Spinal cord (tissue), 10 donors: Measurements from ENCODE around the gene SCARB2. TPM values are rescaled to one million over a fixed set of nuclear protein-coding genes. Genes with fewer than 3 reads are reported as not detected.

Experiments
- DNase-seq, 6 donors: peaks; one replicate each; pipeline versions ENCODE4 v3.0.0 to v3.0.0-alpha.2; 2013 to 2015; ENCODE audit warnings: low spot score in 6 of 6, low read depth in 4 of 6
- H3K27ac ChIP-seq: one replicate; pipeline ENCODE4 v1.5.1; 2013; ENCODE audit warnings: low read depth, low read length, control low read depth
- H3K27me3 ChIP-seq: one replicate; pipeline ENCODE4 v1.6.1; 2013; ENCODE audit warnings: low read length; ENCODE audit not compliant: control insufficient read depth, insufficient read depth
- H3K36me3 ChIP-seq: one replicate; pipeline ENCODE4 v1.6.1; 2013; ENCODE audit warnings: low read length; ENCODE audit not compliant: control insufficient read depth, insufficient read depth
- H3K4me1 ChIP-seq: one replicate; pipeline ENCODE4 v1.6.1; 2013; ENCODE audit warnings: low read length; ENCODE audit not compliant: control insufficient read depth, insufficient read depth
- H3K4me3 ChIP-seq: one replicate; pipeline ENCODE4 v1.5.1; 2013; ENCODE audit warnings: low read depth, low read length, control low read depth
- H3K9me3 ChIP-seq: one replicate; pipeline ENCODE4 v1.6.1; 2013; ENCODE audit warnings: low read length; ENCODE audit not compliant: control insufficient read depth, insufficient read depth
- WGBS: methylation state at CpG from one replicate; pipeline ENCODE4 v1.1.5; 2013; ENCODE audit warnings: missing lambda C conversion rate; ENCODE audit not compliant: insufficient coverage; 5-methylcytosine and 5-hydroxymethylcytosine counted together
- polyA plus RNA-seq, 2 donors: library from polyadenylated mRNA; unstranded; fragments of 120-200 nt; gene quantifications; one replicate each; pipeline ENCODE4 v1.2.1, GENCODE V29; 2013; ENCODE audit not compliant: insufficient read length in 2 of 2
- total RNA-seq, 2 donors: library from RNA; depleted of rRNA in 1 of 2; stranded (reverse); fragments of 120-200 nt in 1 of 2; fragments of >200 nt in 1 of 2; gene quantifications; one replicate each; pipeline versions ENCODE4 v1.2.3 to v1.2.4, GENCODE V29; 2013 to 2014
- donor health status: healthy.

The SCARB2 gene
- total and polyA plus RNA-seq, 4 donors = 191 to 326 (median 230) TPM

DNA sequence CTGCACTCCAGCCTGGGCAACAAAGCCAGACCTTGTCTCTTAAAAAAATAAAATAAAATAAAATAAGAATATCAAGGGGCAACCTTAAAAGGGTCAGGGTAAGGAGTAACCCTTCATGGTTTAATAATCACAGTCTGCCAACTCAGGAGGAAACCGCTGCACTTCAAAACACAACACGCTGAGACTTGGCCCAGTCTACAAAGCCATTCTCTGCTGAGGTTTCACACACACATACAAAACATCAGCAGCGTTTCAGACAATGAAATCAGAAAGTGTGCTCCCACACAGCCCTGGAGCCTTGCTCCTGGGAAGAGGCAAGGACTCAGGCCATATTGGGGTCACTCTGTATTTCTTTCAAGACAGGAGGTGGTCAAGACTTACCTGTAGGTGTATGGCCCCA, 18.3 kb downstream of the SCARB2 start:
- H3K4me3 ChIP-seq = no peak overlapping the region
- no peak overlapping the region for H3K27ac ChIP-seq
- 66% methylated on average over 2 of the region's 3 CpGs for WGBS
- DNase-seq = peak in 1 of 6 donors; percentile 38
- peaks cover 29% of the 10 kb centered on the region for H3K36me3 ChIP-seq
- H3K4me1 ChIP-seq = peaks cover 33% of the 10 kb centered on the region
- no peaks in the 10 kb centered on the region for H3K27me3 ChIP-seq
- H3K9me3 ChIP-seq = no peaks in the 10 kb centered on the region

DNA sequence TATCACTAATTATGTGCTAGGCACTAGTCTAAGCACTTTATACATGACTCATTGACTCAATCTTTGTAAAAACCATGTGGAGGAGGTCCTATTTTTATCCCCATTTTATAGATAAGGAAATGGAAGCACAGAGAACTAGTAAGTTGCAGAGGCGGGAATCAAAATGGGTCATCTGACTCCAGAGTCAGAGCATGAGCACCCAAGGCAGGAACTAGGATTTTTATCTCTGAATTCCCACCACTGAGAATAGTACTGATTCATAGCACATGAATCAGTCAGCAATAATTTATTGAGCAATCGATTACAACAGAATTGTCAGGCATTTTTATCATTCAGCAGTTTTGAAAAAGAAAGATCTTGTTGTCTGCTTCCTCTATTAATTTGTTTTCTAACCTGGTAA, 19.3 kb downstream of the SCARB2 start:
- H3K36me3 ChIP-seq = peaks cover 37% of the 10 kb centered on the region
- peaks cover 27% of the 10 kb centered on the region for H3K4me1 ChIP-seq
- H3K4me3 ChIP-seq = no peak overlapping the region
- WGBS = no CpG with 5 or more reads among the region's 2 CpGs
- no peak for DNase-seq
- no peak overlapping the region for H3K27ac ChIP-seq
- no peaks in the 10 kb centered on the region for H3K9me3 ChIP-seq
- H3K27me3 ChIP-seq = no peaks in the 10 kb centered on the region

DNA sequence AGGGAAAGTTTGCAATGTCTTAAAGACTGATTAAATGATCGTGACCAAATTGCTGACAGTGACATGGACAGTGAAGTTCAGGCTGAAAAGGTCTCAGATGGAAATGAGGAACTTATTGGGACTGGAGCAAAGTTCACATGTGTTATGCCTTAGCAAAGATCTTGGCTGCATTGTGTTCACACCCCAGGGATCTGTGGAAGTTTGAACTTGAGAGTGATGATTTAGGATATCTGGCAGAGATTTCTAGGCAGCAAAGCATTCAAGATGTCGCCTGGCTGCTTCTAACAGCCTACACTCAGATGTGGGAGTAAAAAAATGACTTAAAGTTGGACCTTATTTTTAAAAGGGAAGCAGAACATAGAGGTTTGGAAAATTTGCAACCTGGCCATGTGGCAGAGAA, 21.4 kb downstream of the SCARB2 start:
- Histone ChIP-seq H3K4me1 (peaks cover 12% of the 10 kb centered on the region), H3K9me3 (no peaks in the 10 kb centered on the region)

DNA sequence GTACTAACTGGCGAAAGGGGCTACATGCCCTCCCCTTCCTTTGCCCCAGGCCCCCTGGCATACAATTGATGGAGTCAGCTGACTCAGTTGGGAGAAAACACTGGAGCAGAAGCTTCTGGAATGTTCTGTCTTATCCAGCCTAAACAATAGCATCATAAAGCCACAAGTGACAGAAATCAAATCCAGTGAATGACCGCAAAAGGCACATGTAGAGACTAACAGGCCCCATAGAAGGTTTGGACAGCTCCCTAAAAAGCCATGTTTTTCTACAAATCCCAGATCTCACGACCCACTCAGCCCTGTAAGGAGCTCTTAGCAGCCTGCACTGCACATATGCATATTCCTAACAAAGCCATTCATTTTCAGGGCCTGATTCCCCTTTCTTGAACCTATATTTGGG, 25.1 kb downstream of the SCARB2 start:
- Histone ChIP-seq H3K4me1 (no peaks in the 10 kb centered on the region), H3K27me3 (no peaks in the 10 kb centered on the region), H3K9me3 (no peaks in the 10 kb centered on the region), H3K4me3 (no peak overlapping the region), H3K27ac (no peak overlapping the region), H3K36me3 (peaks cover 37% of the 10 kb centered on the region)
- DNase-seq = peak in 1 of 6 donors; percentile 35
- 83% methylated on average over 2 of the region's 3 CpGs for WGBS

More for the DNA sequence above, 21.4 kb downstream of the SCARB2 start:
- Histone ChIP-seq H3K36me3 (peaks cover 37% of the 10 kb centered on the region), H3K27me3 (no peaks in the 10 kb centered on the region), H3K27ac (no peak overlapping the region), H3K4me3 (no peak overlapping the region)
- whole genome bisulfite sequencing = 78% methylated on average over 2 of the region's 2 CpGs
- DNase-seq = peak in 1 of 6 donors; percentile 37

DNA sequence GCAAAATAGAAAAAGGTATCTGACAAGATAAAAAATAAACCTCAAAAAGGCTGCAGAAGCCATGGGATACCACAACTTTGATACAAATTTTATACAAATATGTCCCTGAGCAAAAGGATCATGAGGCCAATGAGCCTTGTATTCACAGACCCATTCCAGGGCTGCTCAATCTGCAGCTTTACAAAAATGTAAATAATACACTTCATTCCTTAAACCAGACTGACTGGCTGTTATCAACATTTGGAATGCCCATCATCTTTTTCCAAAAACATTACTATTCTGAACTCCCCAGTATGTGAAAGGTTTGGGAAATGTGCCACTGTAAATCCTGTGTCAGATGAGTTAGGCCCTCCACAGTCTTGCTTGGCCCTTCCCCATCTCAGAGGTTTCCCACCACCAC, 25.5 kb downstream of the SCARB2 start:
- Histone ChIP-seq H3K4me1 (no peaks in the 10 kb centered on the region), H3K9me3 (no peaks in the 10 kb centered on the region), H3K4me3 (no peak overlapping the region), H3K27me3 (no peaks in the 10 kb centered on the region), H3K27ac (no peak overlapping the region), H3K36me3 (peaks cover 34% of the 10 kb centered on the region)
- no peak for DNase-seq

DNA sequence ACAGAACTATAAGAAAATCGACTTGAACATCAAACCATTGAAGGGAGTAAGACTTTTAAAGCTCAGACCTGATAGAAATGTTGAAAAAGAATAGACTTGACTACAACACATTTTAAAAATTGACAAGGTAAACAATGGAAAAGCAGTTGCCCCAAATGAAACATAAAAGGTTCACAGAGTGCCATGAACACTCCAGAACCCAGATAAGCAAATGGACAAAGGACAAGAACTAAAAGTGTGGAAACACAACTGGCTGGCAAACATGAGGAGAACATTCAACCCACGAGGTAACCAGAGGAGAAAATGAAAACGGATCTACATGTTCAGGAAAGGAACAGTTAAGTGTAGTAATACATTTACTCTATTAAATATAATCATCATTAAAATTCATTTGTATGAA, 26.5 kb downstream of the SCARB2 start:
- Histone ChIP-seq H3K4me3 (no peak overlapping the region), H3K27ac (no peak overlapping the region)
- WGBS = no CpG with 5 or more reads among the region's 3 CpGs

DNA sequence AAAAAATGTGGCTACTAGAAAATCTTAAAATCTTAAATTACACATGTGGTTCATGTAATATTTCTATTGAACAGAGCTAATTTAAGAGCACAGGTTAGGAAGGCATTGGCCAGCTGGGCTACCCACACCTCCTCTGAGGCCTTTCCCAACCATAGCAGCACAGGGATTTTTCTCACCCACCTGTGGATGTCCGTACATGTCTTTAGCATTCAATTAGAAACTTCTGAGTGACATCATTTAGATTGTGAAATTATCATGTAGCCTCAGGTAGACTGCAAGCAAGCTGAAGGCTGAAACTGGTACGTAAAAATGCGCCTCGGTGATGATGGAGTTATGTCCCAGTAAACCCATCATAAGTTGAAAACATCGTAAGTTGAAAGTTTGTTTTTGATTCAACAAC, 31.2 kb downstream of the SCARB2 start:
- H3K9me3 ChIP-seq = no peaks in the 10 kb centered on the region
- no CpG with 5 or more reads among the region's 5 CpGs for WGBS
- no peak for DNase-seq
- no peaks in the 10 kb centered on the region for H3K27me3 ChIP-seq
- no peak overlapping the region for H3K4me3 ChIP-seq
- H3K4me1 ChIP-seq = peaks cover 4% of the 10 kb centered on the region
- peaks cover 17% of the 10 kb centered on the region for H3K36me3 ChIP-seq
- no peak overlapping the region for H3K27ac ChIP-seq

More for the DNA sequence above, 26.5 kb downstream of the SCARB2 start:
- no peaks in the 10 kb centered on the region for H3K9me3 ChIP-seq
- no peaks in the 10 kb centered on the region for H3K4me1 ChIP-seq
- no peak for DNase-seq
- no peaks in the 10 kb centered on the region for H3K27me3 ChIP-seq
- peaks cover 26% of the 10 kb centered on the region for H3K36me3 ChIP-seq

DNA sequence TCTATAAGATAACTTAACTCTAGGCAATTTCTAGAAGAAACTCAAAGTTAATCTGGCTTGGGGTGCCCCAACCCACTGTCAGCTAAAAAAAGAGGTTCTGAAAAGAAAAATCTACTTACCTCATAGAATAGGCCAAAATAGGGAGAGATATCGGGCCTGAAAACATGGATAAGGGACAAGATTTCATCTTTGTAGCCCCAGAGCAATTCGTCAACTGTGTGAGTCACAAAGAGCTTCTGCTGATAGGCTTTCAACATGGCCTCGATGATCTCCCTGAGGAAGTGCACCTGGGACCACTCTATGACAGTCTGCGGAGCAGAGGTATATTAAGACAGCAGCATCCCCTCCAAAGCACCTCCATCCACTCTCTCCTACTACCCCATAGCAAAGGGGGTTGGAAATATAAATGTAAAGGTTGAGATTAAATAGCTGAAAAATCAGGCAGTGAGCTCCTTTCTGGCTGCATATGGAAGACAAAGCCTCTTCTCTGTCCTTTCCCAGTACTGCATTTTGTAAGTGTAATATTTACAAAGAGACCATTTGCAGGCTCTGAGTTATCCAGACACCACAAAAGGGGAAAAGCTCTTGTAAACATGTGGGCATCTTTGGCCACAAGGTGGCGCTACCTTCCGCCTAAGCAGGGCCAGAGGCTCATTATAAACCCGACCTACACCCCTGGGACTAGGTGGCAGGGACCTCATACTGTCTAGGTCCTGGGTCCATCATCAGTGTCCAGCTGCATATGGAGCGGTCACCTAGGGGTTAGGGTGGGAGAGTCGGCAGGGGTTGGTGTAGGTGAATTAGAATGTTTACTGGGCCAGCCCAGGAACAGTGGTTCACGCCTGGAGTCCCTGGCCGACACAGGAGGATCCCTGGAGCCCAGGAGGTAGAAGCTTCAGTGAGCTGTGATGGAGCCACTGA, 34.0 kb downstream of the SCARB2 start:
- Histone ChIP-seq H3K36me3 (peaks cover 10% of the 10 kb centered on the region), H3K27me3 (no peaks in the 10 kb centered on the region), H3K27ac (no peak overlapping the region), H3K4me3 (no peak overlapping the region), H3K4me1 (peaks cover 4% of the 10 kb centered on the region), H3K9me3 (no peaks in the 10 kb centered on the region)
- 42% methylated on average over 9 of the region's 11 CpGs for WGBS
- peak; percentile 36 to 87 (median 62) for DNase-seq

DNA sequence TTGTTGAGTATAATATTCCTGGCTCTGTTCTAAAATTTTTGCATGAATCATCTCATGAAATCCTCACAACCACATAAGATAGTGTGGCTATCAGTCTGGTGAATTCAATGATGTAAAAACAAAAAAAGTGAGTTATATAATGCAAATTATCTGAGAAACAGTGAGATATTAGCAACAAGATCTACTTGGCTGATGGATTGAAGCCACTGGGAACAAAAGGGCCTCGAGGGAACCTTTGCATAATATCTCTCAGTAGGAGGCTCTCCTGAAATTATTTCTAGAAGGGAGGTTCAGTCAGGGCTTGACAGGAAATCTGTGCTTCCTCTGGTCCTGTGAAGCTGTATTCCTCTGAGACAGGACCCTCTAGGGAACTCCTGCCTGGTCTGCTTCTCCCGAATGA, 35.3 kb downstream of the SCARB2 start:
- Histone ChIP-seq H3K4me3 (no peak overlapping the region), H3K27ac (no peak overlapping the region), H3K4me1 (peaks cover 4% of the 10 kb centered on the region), H3K27me3 (no peaks in the 10 kb centered on the region), H3K36me3 (peaks cover 18% of the 10 kb centered on the region), H3K9me3 (no peaks in the 10 kb centered on the region)
- WGBS = 100% methylated on average over 1 of the region's 2 CpGs
- no peak for DNase-seq

DNA sequence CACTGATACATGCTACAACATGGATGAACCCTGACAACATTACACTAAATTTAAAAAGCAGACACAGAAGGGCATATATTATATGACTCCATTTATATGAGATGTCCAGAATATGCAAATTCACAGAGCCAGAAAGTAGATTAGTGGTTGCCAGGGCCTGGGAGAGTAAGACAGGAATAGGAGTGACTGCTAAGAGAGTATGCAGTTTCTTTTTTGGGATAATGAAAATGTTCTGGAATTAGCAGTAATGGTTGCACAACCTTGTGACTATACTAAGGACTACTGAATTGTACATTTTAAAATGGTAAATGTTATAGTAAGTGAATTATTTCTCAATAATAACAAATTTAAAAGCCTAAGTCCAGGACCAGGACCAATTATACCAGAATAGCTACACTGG, 35.9 kb downstream of the SCARB2 start:
- Histone ChIP-seq H3K36me3 (peaks cover 23% of the 10 kb centered on the region), H3K9me3 (no peaks in the 10 kb centered on the region), H3K4me1 (peaks cover 4% of the 10 kb centered on the region), H3K27me3 (no peaks in the 10 kb centered on the region), H3K4me3 (no peak overlapping the region), H3K27ac (no peak overlapping the region)
- DNase-seq = no peak
